HepG2 (cell line): ENCODE measurements around the gene HAPLN3.

Experiments
- AGO2 ChIP-seq: fragments of 200-400 bp; formaldehyde crosslinking; optimal IDR thresholded peaks from 2 replicates; pipeline ENCODE3; 2017; ENCODE audit warnings: mild to moderate bottlenecking, low read depth, low read length, moderate library complexity
- BRCA1 ChIP-seq: sonication (generic); formaldehyde crosslinking; IDR thresholded peaks from 2 replicates; pipeline ENCODE4 v1.4.0; 2020; ENCODE audit warnings: missing genetic modification reagents
- JUNB ChIP-seq: sonication (generic); formaldehyde crosslinking; IDR thresholded peaks from 2 replicates; pipeline ENCODE4 v1.8.0; 2022; ENCODE audit warnings: missing genetic modification reagents, mild to moderate bottlenecking, borderline replicate concordance
- POLR2AphosphoS5 ChIP-seq: IDR thresholded peaks from 2 replicates; pipeline ENCODE4 v1.6.1; 2012; ENCODE audit warnings: low read depth, low read length
- SIN3A ChIP-seq: IDR thresholded peaks from 2 replicates; pipeline ENCODE4 v1.6.1; 2011; ENCODE audit warnings: low read depth, mild to moderate bottlenecking, control low read depth, low read length, borderline replicate concordance
- TCF12 ChIP-seq, 2 experiments: fragments of 450-650 bp in 1 of 2; sonication (generic) in 1 of 2; formaldehyde crosslinking in 1 of 2; IDR thresholded peaks; 2 replicates each; pipeline versions ENCODE4 v1.6.1 to v1.8.0; 2017 to 2022; ENCODE audit warnings: antibody characterized with exemption in 1 of 2, mild to moderate bottlenecking in 1 of 2, missing genetic modification reagents in 1 of 2, moderate library complexity in 1 of 2
- ZFP62 ChIP-seq: sonication (generic); formaldehyde crosslinking; IDR thresholded peaks from 2 replicates; pipeline ENCODE4 v1.4.0; 2020; ENCODE audit warnings: missing genetic modification reagents
- ZMYM3 ChIP-seq: sonication (generic); formaldehyde crosslinking; IDR thresholded peaks from 2 replicates; pipeline ENCODE4 v1.5.1; 2020; ENCODE audit warnings: mild to moderate bottlenecking, missing genetic modification reagents
- ZNF780A ChIP-seq: sonication (generic); formaldehyde crosslinking; IDR thresholded peaks from 2 replicates; pipeline ENCODE4 v1.8.0; 2022; ENCODE audit warnings: mild to moderate bottlenecking, missing genetic modification reagents, moderate library complexity
- ZNF83 ChIP-seq: sonication (generic); formaldehyde crosslinking; IDR thresholded peaks from 2 replicates; pipeline ENCODE4 v1.4.0; 2020; ENCODE audit warnings: missing genetic modification reagents, mild to moderate bottlenecking, borderline replicate concordance
- TF ChIP-seq, protein P1 (sequence below): sonication (generic); formaldehyde crosslinking; IDR thresholded peaks from 2 replicates; pipeline ENCODE4 v1.5.1; 2020; ENCODE audit warnings: missing genetic modification reagents, mild to moderate bottlenecking, borderline replicate concordance
- TF ChIP-seq, protein P2 (sequence below), 2 experiments: sonication (generic) in 1 of 2; formaldehyde crosslinking in 1 of 2; IDR thresholded peaks; 2 replicates each; pipeline versions ENCODE4 v1.6.1 to v1.9.0; 2014 to 2022; ENCODE audit warnings: antibody characterized with exemption in 1 of 2, borderline replicate concordance in 1 of 2, inconsistent platforms in 1 of 2, low read depth in 1 of 2, missing genetic modification reagents in 1 of 2
- TF ChIP-seq, protein P3 (sequence below): sonication (generic); formaldehyde crosslinking; IDR thresholded peaks from 2 replicates; pipeline ENCODE4 v1.5.0; 2020; ENCODE audit warnings: mild to moderate bottlenecking, missing genetic modification reagents, moderate library complexity

DNA sequence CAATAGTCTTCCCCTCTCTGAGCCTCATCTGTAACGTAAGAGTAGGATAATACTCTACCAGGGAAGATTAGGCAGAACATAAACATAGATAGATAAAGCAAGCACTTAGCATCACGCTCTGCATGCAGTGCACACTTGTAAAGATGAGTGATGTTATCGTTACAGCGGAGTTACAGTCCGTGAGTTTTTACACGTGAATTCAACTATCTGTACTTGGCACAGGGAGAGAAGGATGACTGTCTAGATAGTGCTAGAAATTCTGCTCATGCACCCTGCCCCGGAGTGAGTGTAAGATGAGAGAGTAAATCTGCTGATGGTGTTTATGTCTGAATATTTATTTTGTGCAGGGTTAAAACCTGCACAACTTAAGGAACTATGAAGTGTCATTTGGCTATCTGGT lies 35.8 kb downstream of the HAPLN3 start:
- TF ChIP-seq, protein P1, sequence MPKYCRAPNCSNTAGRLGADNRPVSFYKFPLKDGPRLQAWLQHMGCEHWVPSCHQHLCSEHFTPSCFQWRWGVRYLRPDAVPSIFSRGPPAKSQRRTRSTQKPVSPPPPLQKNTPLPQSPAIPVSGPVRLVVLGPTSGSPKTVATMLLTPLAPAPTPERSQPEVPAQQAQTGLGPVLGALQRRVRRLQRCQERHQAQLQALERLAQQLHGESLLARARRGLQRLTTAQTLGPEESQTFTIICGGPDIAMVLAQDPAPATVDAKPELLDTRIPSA: no peak
- no peak for TF ChIP-seq ZNF780A (CRISPR knock-in tag)
- TF ChIP-seq POLR2AphosphoS5: no peak
- no peak for TF ChIP-seq JUNB (CRISPR knock-in tag)
- TF ChIP-seq ZNF83 (CRISPR knock-in tag): no peak
- TF ChIP-seq, protein P2, sequence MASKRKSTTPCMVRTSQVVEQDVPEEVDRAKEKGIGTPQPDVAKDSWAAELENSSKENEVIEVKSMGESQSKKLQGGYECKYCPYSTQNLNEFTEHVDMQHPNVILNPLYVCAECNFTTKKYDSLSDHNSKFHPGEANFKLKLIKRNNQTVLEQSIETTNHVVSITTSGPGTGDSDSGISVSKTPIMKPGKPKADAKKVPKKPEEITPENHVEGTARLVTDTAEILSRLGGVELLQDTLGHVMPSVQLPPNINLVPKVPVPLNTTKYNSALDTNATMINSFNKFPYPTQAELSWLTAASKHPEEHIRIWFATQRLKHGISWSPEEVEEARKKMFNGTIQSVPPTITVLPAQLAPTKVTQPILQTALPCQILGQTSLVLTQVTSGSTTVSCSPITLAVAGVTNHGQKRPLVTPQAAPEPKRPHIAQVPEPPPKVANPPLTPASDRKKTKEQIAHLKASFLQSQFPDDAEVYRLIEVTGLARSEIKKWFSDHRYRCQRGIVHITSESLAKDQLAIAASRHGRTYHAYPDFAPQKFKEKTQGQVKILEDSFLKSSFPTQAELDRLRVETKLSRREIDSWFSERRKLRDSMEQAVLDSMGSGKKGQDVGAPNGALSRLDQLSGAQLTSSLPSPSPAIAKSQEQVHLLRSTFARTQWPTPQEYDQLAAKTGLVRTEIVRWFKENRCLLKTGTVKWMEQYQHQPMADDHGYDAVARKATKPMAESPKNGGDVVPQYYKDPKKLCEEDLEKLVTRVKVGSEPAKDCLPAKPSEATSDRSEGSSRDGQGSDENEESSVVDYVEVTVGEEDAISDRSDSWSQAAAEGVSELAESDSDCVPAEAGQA (IDR thresholded peaks at IDR 0.05; ENCODE audit: low read depth): no peak
- TF ChIP-seq, protein P2 (CRISPR knock-in tag; IDR thresholded peaks at IDR 0.05; ENCODE audit: borderline replicate concordance): no peak
- TF ChIP-seq TCF12 (IDR thresholded peaks at IDR 0.05): no peak
- TF ChIP-seq TCF12 (CRISPR knock-in tag; IDR thresholded peaks at IDR 0.05): no peak
- no peak for TF ChIP-seq ZMYM3 (CRISPR knock-in tag)
- TF ChIP-seq, protein P3, sequence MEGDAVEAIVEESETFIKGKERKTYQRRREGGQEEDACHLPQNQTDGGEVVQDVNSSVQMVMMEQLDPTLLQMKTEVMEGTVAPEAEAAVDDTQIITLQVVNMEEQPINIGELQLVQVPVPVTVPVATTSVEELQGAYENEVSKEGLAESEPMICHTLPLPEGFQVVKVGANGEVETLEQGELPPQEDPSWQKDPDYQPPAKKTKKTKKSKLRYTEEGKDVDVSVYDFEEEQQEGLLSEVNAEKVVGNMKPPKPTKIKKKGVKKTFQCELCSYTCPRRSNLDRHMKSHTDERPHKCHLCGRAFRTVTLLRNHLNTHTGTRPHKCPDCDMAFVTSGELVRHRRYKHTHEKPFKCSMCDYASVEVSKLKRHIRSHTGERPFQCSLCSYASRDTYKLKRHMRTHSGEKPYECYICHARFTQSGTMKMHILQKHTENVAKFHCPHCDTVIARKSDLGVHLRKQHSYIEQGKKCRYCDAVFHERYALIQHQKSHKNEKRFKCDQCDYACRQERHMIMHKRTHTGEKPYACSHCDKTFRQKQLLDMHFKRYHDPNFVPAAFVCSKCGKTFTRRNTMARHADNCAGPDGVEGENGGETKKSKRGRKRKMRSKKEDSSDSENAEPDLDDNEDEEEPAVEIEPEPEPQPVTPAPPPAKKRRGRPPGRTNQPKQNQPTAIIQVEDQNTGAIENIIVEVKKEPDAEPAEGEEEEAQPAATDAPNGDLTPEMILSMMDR (CRISPR knock-in tag): no peak
- TF ChIP-seq AGO2: no peak
- TF ChIP-seq BRCA1 (CRISPR knock-in tag): no peak
- TF ChIP-seq ZFP62 (CRISPR knock-in tag): no peak
- no peak for TF ChIP-seq SIN3A
